ENCODE measurements around the gene SLC6A5. TPM values are rescaled to one million over a fixed set of nuclear protein-coding genes. Genes with fewer than 3 reads are reported as not detected.

The SLC6A5 gene
- total and polyA plus RNA-seq, 2 donors from 2014 or later = not detected

GRCh38 chr11:20644360-20644759 is 45.0 kb downstream of the SLC6A5 start:
- no peak for DNase-seq
- Histone ChIP-seq H3K9me3 (ENCODE audit: control insufficient read depth in 2 of 3, insufficient read depth in 1 of 3, low read length in 3 of 3) (no peaks in the 10 kb centered on the region), H3K27me3 (ENCODE audit: control insufficient read depth, insufficient read depth, low read length) (no peaks in the 10 kb centered on the region), H3K27ac (ENCODE audit: low read depth in 2 of 2, low read length in 2 of 2) (no peak overlapping the region), H3K4me3 (ENCODE audit: low read length in 3 of 3) (no peak overlapping the region), H3K4me1 (ENCODE audit: control insufficient read depth in 2 of 3, insufficient read depth in 2 of 3, low read depth in 1 of 3, low read length in 3 of 3) (no peaks in the 10 kb centered on the region), H3K9ac (ENCODE audit: low read length in 3 of 3) (no peak overlapping the region), H3K36me3 (ENCODE audit: control insufficient read depth in 2 of 3, insufficient read depth in 3 of 3, low read length in 3 of 3) (no peaks in the 10 kb centered on the region)
- TF ChIP-seq, protein P1, sequence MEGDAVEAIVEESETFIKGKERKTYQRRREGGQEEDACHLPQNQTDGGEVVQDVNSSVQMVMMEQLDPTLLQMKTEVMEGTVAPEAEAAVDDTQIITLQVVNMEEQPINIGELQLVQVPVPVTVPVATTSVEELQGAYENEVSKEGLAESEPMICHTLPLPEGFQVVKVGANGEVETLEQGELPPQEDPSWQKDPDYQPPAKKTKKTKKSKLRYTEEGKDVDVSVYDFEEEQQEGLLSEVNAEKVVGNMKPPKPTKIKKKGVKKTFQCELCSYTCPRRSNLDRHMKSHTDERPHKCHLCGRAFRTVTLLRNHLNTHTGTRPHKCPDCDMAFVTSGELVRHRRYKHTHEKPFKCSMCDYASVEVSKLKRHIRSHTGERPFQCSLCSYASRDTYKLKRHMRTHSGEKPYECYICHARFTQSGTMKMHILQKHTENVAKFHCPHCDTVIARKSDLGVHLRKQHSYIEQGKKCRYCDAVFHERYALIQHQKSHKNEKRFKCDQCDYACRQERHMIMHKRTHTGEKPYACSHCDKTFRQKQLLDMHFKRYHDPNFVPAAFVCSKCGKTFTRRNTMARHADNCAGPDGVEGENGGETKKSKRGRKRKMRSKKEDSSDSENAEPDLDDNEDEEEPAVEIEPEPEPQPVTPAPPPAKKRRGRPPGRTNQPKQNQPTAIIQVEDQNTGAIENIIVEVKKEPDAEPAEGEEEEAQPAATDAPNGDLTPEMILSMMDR (IDR thresholded peaks at IDR 0.05; ENCODE audit: borderline replicate concordance, extremely low read depth, insufficient read depth) = no peak
- intact Hi-C loops (cut with DNase I) = no loop called here
- FAIRE-seq = no peak

DNA sequence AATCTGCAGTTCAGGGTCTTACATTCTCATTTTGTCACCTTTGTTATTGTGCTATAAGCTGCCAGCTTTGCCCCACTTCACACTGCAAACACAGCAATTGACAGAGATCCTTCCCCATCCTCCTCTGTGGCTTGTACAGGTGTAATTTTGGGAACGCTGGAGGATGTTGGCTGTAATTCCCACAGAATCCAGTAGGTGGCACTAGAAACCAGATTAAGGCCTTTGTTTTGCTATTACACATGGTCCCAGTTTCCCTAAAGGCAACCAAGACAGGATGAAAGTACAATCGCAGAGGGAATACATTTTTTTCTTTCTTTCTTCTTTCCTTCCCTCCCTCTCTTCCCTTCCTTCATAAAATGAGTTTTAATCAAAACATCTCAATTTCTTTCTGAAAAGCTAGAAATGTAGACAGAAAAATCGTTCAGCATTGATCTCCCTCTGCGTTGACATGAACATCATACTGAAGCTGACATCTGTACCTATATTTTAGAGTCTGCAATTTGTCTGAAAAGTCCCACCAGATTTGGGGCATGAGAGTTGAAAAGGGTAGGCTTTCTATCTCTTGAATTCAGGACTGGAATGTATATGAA is 48.7 kb downstream of the SLC6A5 start:
- no peaks in the 10 kb centered on the region for H3K27me3 ChIP-seq (ENCODE audit: control insufficient read depth, insufficient read depth, low read length)
- H3K4me1 ChIP-seq (ENCODE audit: control insufficient read depth in 2 of 3, insufficient read depth in 2 of 3, low read depth in 1 of 3, low read length in 3 of 3) = no peaks in the 10 kb centered on the region
- TF ChIP-seq, protein P1 (IDR thresholded peaks at IDR 0.05; ENCODE audit: borderline replicate concordance, extremely low read depth, insufficient read depth) = peak; percentile 88
- H3K9me3 ChIP-seq (ENCODE audit: control insufficient read depth in 2 of 3, insufficient read depth in 1 of 3, low read length in 3 of 3) = no peaks in the 10 kb centered on the region
- DNase-seq = peak in 4 of 5 donors; percentile 52 to 78 (median 66)
- no peak overlapping the region for H3K9ac ChIP-seq (ENCODE audit: low read length in 3 of 3)
- peak; percentile 78 for FAIRE-seq
- H3K4me3 ChIP-seq (ENCODE audit: low read length in 3 of 3) = no peak overlapping the region
- H3K27ac ChIP-seq (ENCODE audit: low read depth in 2 of 2, low read length in 2 of 2) = no peak overlapping the region
- H3K36me3 ChIP-seq (ENCODE audit: control insufficient read depth in 2 of 3, insufficient read depth in 3 of 3, low read length in 3 of 3) = no peaks in the 10 kb centered on the region
- intact Hi-C loops (cut with DNase I) = no loop called here

DNA sequence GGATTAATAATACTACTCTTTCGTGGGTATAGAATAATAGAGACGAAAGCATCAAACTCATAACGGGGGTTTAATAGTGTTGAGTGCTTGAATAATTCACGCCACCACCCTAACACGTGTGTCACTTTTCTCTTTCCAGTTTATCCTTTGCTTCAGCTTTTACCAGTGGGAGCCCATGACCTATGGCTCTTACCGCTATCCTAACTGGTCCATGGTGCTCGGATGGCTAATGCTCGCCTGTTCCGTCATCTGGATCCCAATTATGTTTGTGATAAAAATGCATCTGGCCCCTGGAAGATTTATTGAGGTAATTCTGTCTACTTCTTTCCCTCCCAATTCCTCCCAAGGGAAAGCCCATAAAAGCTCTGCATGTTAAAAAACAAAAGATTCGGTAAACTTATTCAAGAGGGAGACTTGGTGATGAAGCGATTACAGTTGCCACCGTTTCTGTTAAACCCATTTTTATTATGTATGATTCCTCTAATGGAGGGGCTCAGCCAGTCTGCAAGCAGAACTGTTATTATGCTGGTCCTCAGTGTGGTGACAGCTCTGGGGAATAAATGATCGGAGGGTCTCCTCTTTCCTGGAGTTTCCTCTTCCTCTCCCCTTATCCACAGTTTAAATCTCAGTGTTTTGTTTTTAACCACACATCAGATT is 52.9 kb downstream of the SLC6A5 start:
- intact Hi-C loops (cut with DNase I) = no loop called here
- FAIRE-seq (no peak), DNase-seq (no peak)
- Histone ChIP-seq H3K4me3 (ENCODE audit: low read length in 3 of 3) (no peak overlapping the region), H3K9me3 (ENCODE audit: control insufficient read depth in 2 of 3, insufficient read depth in 1 of 3, low read length in 3 of 3) (no peaks in the 10 kb centered on the region), H3K36me3 (ENCODE audit: control insufficient read depth in 2 of 3, insufficient read depth in 3 of 3, low read length in 3 of 3) (no peaks in the 10 kb centered on the region), H3K27ac (ENCODE audit: low read depth in 2 of 2, low read length in 2 of 2) (no peak overlapping the region), H3K9ac (ENCODE audit: low read length in 3 of 3) (no peak overlapping the region), H3K4me1 (ENCODE audit: control insufficient read depth in 2 of 3, insufficient read depth in 2 of 3, low read depth in 1 of 3, low read length in 3 of 3) (no peaks in the 10 kb centered on the region), H3K27me3 (ENCODE audit: control insufficient read depth, insufficient read depth, low read length) (no peaks in the 10 kb centered on the region)
- TF ChIP-seq, protein P1 (IDR thresholded peaks at IDR 0.05; ENCODE audit: borderline replicate concordance, extremely low read depth, insufficient read depth) = no peak

Measured in kidney (tissue), 14 donors.